Upper lobe of left lung (tissue), 4 donors: ENCODE data around the gene FNDC1.

Experiments
- CTCF ChIP-seq, 6 experiments: fragments of 450-650 bp in 4 of 6; fragments of 200-600 bp in 2 of 6; sonication (generic) in 2 of 6; IDR thresholded peaks; one replicate each; pipeline ENCODE4 v1.5.1; 2016 to 2019; ENCODE audit warnings: antibody characterized with exemption in 6 of 6
- POLR2A ChIP-seq, 4 donors: fragments of 450-650 bp; IDR thresholded peaks; one replicate each; pipeline ENCODE4 v1.5.1; 2016 to 2017; ENCODE audit warnings: antibody characterized with exemption in 4 of 4, mild to moderate bottlenecking in 2 of 4

DNA sequence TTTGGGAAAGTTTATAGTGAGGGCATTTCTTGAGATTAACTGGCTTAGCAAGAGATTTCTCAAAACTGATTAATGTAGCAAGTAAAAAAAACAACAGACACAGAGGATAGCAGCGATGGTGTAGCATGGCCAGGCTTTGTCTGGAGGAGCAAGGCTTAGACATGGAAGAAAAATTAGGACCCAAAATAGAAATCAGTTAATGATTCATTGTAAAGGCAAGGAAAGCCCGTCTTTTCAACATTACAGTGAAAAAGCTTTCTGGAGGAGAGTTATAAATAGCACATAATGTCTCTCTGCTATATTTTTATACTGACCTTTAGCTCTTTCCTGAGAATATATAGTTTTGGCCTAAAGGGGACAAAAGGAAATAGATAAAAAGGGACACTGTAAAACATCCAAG is 45.1 kb downstream of the FNDC1 start:
- TF ChIP-seq CTCF (IDR thresholded peaks at IDR 0.05) (no peak), POLR2A (IDR thresholded peaks at IDR 0.05) (no peak)
